Fibroblast of mammary gland (primary cell): ENCODE data around the gene AMPD3.
"Not testable (repeated sequence)": the region's sequence is repeated elsewhere in the genome, so short reads cannot be mapped to it uniquely, and the experiment has no call there.

ENCODE experiments used
- DNase-seq: peaks from one replicate; pipeline ENCODE4 v3.0.0-alpha.2; 2010; ENCODE audit warnings: low read depth
- H3K4me3 ChIP-seq: 2 replicates; pipeline ENCODE4 v1.5.1; 2011; ENCODE audit warnings: low read depth, mild to moderate bottlenecking, low read length, moderate library complexity; ENCODE audit not compliant: control insufficient read depth
- CTCF ChIP-seq: conservative IDR thresholded peaks from 2 replicates; pipeline ENCODE4 v1.5.1; 2011; ENCODE audit warnings: low read depth, low read length, inconsistent platforms; ENCODE audit not compliant: control insufficient read depth, insufficient read depth

The AMPD3 gene

GRCh38 chr11:10436224-10436623 is 18.8 kb upstream of the AMPD3 start:
- DNase-seq, result no peak
- no peak overlapping the region for H3K4me3 ChIP-seq
- no peak for TF ChIP-seq CTCF

GRCh38 chr11:10436683-10437082 is 18.4 kb upstream of the AMPD3 start:
- not testable (repeated sequence) for H3K4me3 ChIP-seq

GRCh38 chr11:10438458-10438857 is 16.6 kb upstream of the AMPD3 start:
- TF ChIP-seq CTCF, result no peak
- DNase-seq, result no peak
- no peak overlapping the region for H3K4me3 ChIP-seq

More at GRCh38 chr11:10436683-10437082, 18.4 kb upstream of the AMPD3 start:
- not testable (repeated sequence) for DNase-seq

GRCh38 chr11:10439351-10439750 is 15.7 kb upstream of the AMPD3 start:
- no peak for DNase-seq
- no peak overlapping the region for H3K4me3 ChIP-seq
- no peak for TF ChIP-seq CTCF

- no peak for DNase-seq
- no peak for TF ChIP-seq CTCF
- no peak overlapping the region for H3K4me3 ChIP-seq
Observed at GRCh38 chr11:10439924-10440323, 15.1 kb upstream of the AMPD3 start.

GRCh38 chr11:10440401-10440800 is 14.7 kb upstream of the AMPD3 start:
- TF ChIP-seq CTCF, result no peak
- DNase-seq, result no peak

GRCh38 chr11:10441091-10441490 is 14.0 kb upstream of the AMPD3 start:
- DNase-seq, result no peak
- H3K4me3 ChIP-seq, result no peak overlapping the region
- TF ChIP-seq CTCF, result no peak

More at GRCh38 chr11:10440401-10440800, 14.7 kb upstream of the AMPD3 start:
- no peak overlapping the region for H3K4me3 ChIP-seq
